NCI-H1436 (cell line): ENCODE measurements around the gene CRACDL.

Experiments
- DNase-seq: peaks from one replicate; lab custom pipeline; 2025; lab: John Stamatoyannopoulos, UW

CRACDL gene

DNA sequence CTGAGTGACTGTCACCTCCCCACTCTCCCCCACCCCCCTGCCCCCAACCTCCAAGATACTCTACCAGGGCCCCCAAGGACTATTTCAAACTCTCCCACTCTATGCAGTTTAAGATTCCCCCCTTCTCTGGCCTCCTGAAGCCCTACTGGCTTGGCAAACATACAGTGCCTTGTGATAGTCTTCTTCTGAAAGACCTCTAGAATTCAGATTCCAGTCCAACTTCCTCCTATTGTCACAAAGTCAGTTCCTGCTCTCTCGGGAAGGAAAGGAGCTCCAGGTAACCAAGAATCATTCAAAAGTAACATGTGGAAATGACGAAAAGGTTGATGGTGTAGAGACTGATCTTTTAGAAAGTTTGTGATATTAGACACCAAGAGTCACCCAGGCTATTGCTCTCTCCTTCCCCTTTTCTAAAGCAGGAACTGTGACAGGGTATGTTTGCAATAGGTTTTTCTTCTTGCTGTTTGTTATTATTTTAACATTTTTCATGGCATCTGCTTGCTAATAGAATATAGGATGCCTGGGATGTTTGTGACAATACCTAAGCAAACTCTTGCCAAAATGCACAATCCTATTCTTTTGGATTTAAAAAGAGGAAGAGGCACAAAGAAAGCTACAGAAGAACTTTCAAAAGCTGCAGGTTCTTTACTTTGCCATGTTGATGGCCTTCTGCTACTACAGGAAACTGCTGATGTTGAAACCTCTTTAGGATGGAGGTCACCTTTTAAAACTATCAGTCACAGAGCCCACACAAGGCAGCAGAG lies 111.6 kb downstream of the CRACDL start:
- DNase-seq, result no peak

DNA sequence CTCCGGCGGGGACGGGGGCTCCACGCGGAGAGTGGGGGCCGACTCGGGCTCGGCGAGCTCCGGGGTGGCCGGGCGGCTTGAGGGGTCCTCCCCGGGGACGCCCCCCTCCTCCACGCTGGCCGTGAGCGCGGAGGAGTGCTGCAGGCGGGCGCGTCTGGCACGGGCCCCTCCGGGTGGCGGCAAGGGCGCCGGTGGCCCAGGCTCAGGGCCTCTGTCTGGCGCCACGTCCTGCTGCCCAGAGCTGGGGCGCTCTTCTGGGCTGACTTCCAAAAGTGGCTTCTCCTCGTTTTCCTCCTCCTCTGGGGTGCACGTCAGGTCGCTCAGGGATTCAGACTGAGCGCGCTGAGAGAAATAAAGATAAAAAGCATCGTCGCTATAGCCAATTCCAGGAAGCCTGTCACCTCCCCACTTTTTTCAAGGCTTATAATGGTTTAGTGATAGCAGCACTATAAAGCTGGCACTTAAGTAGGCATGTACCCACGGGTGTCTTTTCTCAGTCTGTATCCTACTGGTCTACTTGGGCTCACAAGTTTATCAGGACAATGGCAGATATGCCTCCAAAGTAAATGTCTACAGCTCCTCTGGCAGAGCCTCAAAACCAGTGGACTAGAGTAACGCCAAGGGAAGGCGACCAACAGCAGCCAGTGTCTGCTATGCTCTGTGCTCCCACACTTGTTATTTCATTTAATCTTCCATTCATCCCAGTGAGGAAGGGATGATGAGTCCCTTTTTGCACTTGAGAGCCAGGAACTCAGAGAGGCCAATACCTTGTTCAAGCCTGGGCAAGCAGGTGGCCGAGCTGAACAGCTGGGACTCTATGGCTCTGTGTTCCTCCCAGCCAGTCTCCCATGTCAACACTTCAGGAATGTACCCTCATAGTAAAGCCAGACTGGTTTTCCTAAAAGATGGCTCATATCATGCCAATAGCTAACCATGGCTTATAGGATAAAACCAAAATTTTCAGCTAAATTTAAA lies 112.5 kb downstream of the CRACDL start:
- no peak for DNase-seq

- no peak for DNase-seq
These were observed 113.5 kb downstream of the CRACDL start for GRCh38 chr2:98822301-98823164.

- no peak for DNase-seq
These were observed 114.3 kb downstream of the CRACDL start for GRCh38 chr2:98821629-98822135.

DNA sequence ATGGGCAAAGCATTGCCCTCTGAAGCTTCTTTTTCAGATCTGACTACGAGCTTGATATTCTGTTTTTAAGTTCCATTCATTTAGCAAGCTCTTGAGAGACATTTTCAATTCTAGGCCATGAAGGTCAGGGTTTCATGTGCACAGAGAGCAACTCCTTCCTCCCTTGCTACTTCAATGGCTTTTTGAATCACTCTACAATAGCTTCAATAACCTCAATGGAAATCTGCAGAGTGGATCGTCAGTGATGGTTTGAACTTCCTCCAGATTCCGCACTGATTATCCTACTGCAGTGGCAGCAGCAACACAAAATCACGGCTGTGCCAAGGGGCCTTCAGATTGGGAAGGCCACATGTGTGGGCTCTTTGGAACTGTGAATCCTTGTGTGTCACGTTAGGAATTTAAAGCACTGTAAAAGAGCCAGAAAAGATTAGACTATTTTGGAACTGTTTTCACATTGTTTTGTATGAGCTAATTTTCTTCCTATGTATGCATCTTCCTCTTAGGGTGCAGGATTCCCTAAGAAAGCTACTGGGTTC lies 116.7 kb downstream of the CRACDL start:
- no peak for DNase-seq

- no peak for DNase-seq
These were observed 117.9 kb downstream of the CRACDL start for GRCh38 chr2:98818164-98818563.

DNA sequence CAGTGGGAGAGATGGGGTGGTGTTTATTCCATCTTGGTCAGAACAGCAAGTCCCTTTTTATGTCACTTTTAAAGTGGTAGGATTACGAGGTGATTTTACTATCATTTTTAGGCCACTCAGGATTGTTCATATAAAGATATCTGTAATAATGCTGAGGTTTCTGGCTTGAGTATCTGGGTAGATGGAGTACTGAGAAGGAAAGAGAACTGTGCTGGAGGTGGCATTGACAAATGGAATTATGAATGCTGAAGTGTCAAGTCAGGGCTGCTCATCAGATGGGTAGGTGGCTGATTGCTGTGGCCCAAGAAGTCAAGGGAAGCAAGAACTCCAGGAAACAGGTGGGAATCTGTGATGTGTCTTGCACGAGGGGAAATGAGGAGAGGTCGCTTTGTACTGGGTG lies 119.7 kb downstream of the CRACDL start:
- DNase-seq, result no peak

GRCh38 chr2:98815795-98816194 lies 120.2 kb downstream of the CRACDL start:
- no peak for DNase-seq

- no peak for DNase-seq
These were observed 124.3 kb downstream of the CRACDL start for GRCh38 chr2:98811766-98812165.

- DNase-seq, result no peak
These were observed 125.5 kb downstream of the CRACDL start for GRCh38 chr2:98810588-98810928.

GRCh38 chr2:98809878-98810587 lies 126.0 kb downstream of the CRACDL start:
- no peak for DNase-seq

DNA sequence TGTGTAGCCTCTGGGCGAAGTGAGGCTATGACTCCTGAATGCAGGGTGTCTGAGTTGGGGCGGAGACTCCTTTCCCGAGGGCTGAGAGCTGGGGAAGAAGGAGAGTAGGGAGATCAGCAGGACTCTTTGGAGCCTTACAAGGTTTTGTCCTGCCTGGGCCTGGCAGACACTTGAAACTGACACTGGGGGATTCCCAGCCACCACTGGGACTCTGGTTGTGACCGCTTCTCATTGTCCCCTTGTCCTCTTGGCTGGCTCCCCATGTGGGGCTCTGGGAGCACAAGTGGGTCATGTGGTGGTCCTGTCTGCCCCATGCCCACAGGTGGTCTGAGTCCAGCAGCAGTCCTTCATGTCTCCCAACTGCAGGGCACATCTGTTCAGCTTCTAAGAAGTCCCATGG lies 126.9 kb downstream of the CRACDL start:
- DNase-seq, result no peak

DNA sequence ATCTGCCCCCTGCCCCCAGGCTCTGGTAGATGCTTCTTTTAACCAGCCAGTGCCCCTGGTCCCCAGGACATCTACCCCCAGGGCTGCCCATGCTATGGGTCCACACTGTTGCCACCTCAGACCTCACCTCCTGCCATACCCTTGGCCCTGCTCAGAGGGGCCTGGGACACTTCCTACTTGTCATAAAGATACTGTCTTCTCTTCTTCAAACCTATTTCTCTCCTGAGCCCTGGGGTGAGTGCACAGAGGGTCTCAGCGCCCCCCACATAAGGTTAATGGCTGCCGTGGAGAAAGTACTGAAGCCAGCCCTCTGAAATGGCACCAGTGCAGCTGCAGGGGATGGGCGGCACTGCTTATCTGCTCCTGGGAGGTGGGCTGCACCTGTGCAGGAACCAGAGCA lies 127.5 kb downstream of the CRACDL start:
- DNase-seq, result no peak

DNA sequence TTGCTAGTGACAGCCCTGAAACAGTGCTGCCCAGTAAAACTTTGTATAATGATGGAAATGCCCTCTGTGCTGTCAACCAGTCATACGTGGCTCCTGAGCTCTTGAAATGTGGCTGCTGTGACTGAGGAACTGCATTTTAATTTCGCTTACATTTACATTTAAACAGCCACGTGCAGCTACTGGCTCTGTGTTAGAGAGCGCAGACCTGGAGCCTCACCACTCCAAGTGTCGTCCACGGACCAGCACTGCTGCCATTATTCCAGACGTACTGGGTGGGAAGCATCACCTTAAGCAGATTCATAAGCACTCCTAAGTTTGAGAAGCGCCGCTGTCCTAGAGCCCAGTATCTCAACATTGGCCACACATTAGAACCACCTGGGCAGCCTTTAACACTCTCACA lies 128.1 kb downstream of the CRACDL start:
- no peak for DNase-seq

- no peak for DNase-seq
These were observed 128.8 kb downstream of the CRACDL start for GRCh38 chr2:98807221-98807620.

DNA sequence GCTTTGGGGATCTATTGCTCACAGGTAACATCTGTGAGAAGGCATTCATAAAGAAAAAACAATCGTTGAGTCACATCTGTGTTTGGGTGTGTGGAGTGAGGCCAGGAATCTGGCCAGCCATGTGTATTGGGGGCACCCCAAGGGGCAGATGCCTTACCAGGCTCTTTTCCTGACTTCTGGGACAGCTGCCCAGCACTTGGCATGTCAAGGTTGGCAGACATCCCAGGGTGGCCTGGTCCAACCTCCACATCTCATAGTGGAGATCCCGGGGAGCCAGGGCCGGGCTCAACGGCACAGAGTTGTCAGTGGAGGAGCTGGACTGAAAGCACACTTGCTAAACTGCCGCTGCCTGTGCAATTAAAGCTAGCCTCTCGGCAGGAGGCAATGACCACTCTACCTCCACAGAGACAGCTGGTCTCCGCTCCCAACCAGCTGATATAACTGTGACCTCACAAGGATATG lies 129.8 kb downstream of the CRACDL start:
- DNase-seq, result no peak

DNA sequence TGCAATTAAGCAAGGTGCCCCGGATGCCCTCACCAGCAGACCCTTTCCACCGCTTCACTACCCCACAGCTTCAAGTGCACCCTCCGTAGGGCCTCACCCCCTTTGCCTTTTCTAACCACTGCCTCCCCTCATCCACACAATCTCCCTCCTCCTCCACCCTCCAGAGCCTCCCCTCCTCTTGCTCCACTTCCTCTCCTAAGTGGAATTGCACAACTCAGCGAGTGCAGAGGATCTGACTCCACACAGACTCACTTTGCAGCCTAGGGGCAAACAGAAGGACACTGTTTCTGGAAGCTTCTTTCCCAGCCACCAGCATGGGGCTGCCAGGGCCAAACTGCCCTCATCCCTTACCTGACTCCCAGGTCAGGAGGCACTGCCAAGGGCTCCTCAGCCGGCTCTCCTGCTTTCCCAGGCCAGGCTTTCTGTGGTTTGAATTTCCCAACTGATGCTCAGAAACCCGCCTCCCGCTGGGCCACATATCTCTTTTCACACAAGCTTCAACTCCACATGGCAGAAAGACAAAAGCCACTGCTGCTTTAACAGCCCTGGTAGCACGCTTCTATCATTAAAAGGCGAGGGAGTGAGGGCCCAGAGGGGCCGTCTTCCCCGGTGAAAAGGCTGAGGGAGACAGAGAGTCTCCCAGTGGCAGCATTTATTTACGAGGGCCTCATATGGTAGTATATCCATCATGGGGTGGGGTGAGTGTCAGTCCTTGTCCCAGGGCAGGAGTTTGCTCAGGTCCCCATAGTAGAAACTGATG lies 130.4 kb downstream of the CRACDL start:
- no peak for DNase-seq

DNA sequence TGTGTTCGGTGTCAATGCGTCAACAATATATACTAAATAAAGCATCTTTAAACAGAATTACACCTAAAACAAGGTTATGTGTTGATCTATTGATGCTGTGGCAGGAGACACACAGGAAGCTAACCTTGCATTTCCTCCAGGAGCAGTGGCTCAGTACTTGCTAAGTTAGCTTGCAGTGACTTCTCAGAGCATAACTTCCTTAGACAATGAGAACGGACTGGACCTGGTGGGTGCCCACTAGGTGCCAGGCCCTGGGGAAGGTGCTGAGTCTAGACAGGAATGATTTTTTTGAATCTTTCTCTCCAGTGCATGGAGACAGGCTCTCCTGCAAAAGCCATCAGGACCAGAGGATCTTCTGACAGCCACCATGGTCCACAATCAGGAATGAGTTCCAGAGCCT lies 131.3 kb downstream of the CRACDL start:
- DNase-seq, result no peak

DNA sequence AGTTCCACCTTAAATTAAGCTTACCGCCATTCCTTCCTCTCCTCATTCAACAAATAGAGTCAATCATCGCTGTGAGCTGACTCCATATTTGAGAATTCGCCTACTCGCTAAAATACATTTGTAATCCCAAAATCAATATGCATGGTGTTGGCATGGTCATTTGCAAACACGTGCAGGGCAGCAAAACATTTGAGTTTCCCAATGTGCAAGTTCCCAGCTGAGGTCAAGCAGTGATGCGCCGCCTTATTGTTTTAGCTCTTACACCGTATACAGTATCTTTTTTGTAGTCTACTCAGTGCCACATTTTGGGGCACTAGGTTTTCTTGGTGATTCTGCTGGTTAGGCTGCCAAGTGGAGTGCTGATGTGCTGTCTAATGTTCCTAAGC lies 131.8 kb downstream of the CRACDL start:
- no peak for DNase-seq
